HG02759 (cell line): Measurements from ENCODE around the gene HIPK2.

Source experiments
- ATAC-seq: cut with Tn5 transposase; IDR thresholded peaks from one replicate; pipeline ENCODE4 v1.9.1; 2021; ENCODE audit warnings: mild to moderate bottlenecking, moderate library complexity; ENCODE audit not compliant: unreplicated experiment

HIPK2 gene

DNA sequence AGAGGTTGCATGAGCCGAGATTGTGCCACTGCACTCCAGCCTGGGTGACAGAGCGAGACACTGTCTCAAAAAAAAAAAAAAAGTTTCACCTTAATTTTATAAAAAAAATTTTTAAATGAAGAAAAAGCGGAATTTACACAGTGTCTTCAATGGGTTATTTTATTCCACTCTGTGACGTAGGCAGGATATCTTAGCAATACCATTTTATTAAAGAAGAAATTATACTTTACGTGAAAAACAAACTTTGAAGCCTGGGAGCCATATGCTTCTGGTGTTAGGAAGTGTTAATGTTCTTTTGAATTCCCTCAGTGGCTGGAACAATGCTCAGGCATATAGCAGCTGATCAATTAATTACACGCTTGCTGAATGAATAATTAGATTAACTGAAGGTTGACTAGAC lies 176.6 kb downstream of the HIPK2 start:
- ATAC-seq, result no peak

- no peak for ATAC-seq
Observed at GRCh38 chr7:139600306-139600705, 177.5 kb downstream of the HIPK2 start.

DNA sequence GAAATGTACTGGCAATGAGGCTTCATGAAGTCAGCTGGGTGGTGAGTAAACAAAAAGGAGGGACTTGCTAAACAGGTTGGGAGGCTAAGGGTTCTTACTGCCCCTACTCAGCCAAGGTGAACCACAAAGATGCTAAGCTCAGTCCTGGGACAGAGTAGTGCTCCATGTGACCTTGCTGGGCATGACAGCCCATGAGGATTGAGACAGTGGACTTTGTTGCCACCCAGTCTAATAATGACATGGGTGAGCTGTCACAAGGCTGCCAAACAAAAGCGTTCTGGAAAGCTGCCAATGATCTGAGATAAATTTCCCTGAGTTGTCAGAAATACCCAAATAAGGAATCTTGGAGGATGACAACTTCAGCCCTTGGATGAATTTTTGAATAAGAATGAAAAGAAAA lies 179.2 kb downstream of the HIPK2 start:
- no peak for ATAC-seq

DNA sequence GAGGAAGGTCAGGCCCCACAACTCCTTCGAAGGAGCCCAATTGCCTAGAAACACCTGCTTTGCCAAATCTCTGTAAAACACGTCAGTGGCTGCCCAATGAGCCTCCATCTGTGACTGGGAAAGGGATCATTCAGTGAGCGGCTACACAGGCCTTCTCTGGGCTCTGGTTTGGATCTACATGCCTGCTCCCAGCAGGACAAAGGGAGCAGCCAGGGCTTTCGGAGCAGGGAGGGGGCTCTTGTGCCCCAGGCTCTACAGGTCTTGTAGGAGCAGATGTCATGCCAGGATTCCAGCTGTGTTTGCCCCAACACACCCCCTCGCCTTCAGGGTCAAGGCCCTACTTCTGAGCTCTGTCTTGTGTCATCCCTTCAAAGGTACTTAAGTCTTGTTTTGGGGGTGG lies 180.8 kb downstream of the HIPK2 start:
- no peak for ATAC-seq

- ATAC-seq, result no peak
Observed at GRCh38 chr7:139596626-139597025, 181.2 kb downstream of the HIPK2 start.

DNA sequence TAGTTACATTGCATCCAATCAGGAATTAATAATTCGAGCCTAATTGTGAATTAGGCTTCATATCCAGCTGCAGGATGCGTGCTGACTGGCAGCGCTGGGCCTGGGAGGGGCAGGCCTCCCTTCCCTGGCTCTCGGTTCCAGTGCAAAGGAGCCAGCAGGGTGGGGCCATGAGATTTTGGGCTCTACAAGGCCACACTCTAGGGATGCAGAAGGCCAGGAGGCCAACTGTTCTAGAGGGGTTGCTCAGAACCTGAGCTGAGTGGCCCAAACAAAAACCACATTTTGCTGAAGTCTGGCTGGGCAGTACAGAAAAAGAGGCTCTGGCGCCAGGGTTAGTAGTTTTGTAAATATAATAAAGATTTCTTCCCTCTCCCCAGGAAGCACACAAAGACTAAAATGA lies 182.0 kb downstream of the HIPK2 start:
- no peak for ATAC-seq

DNA sequence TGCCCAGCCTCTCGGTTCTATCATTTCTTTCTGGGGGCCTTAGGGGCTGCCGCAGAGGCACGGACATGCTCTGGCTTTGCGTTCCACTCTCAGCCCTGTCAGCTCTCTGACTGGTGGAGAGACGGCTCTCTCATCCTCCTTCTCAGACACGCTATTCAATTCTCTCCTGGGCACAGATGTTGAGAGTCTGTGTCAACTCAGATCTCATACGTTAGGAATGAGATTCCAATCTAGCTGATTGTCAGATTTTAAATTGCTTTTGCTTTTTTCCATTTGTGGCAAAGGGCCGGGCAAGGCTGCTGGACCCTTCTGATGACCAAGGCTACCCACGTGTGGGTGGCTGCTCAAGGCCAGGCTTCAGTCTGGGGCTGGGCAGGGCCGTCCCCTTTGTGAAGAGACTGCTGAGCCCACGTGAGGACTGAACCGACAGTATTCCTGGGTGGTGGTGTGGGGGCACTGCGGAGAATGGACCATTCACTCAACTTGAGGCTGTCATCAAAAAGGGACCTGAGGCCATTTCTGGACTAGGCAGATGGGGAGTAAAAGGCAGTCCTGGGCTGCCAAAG lies 182.8 kb downstream of the HIPK2 start:
- no peak for ATAC-seq

DNA sequence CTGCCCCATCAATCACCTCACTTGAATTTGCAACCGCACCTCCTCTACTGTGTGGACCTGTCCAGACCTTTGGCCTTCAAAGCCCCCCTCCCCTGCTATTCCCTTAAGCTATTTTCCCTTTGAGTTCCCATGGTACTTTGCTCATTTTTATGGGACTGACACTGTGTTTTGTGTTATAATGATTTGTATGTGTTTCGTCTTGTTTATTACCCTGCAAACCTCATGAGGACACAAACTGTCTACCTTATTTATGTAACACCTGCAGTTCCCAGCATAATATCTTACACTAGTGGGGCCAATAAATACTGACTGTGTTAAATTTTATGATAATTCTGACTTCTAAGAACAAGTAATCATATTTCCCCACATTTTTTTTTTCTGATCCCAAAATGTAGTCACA lies 183.7 kb downstream of the HIPK2 start:
- no peak for ATAC-seq

GRCh38 chr7:139592801-139593461 lies 184.9 kb downstream of the HIPK2 start:
- no peak for ATAC-seq

DNA sequence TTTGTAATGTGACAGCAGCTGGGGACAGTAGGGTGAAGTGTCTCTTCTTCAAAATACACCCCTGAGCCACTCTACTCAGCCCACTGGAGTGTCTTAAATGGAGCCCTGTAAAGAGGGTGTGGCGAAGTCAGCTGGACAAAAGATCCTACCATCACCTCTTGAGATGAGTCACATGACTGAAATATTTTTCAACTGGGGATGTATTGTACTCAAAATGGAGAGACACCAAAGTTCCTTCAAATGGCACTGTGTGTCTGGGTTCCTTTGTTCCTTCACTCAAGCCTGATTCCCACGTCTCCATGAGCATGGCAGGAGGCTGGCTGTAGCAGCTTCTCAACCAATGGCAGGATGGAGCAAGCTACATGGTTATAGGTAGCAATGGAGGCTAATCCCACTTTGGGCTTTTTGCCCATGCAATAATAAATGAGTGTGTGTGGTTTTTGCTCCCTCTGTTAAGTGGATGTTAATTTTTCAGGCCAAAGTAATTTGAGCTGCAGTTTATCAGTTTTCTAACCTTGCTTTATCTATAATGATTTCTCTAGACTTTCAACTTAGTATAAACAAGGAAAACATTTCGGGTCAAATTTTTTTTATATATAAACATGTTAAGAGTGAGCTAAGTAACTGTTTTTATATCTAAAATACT lies 186.1 kb downstream of the HIPK2 start:
- no peak for ATAC-seq

DNA sequence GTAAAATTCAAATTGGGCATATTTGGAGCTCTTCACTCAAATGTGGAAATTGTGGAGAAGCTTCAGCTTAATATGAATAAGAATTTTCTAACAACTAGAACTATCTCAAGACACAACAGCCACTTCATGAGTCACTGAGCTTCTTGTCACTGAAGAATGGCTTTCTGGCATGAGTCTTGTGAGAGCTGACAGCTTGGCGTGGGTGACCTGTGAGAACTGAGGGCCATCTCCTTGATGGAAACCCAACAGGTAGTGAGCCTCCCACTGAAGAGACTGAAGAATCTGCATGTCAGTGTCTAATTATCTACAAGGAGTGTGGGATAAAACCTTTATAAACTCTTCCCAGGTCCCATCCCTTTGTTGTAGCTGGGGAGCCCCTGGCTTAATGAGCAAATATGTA lies 188.3 kb downstream of the HIPK2 start:
- ATAC-seq, result no peak

DNA sequence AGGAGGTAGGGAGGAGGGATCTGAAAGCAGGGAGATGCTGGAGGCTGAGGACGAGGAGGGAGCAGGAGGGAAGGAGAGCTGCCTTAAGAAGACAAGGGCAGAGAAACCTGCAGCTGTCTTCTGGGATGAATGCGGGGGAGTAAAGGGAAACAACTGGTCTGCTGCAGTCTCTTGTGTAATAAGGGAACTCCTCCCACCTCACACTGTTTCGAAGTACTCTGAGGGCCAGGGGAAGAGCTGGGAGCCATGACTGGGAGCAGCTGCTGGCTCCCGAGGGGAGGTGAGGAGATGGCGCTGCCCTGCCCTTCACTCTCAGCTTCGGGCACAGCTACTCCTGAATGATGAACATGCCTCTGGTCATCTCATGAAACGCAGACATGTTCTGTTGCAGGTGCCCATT lies 189.2 kb downstream of the HIPK2 start:
- no peak for ATAC-seq

- no peak for ATAC-seq
Observed at GRCh38 chr7:139587535-139587934, 190.3 kb downstream of the HIPK2 start.

DNA sequence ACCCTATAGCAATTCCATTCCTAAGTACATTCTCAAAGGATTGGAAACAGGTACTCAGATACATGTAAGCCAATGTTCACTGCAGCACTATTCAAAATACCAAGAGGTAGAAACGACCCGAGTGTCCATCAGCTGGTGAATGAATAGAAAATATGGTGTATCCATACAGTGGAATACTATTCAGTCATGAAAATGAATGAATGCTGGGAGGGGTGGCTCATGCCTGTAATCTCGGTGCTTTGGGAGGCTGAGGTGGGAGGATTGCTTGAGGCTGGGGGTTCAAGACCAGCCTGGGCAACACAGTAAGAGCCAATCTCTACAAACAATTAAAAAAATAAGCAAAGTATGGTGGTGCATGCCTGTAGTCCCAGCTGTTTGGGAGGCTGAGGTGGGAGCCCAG lies 191.5 kb downstream of the HIPK2 start:
- ATAC-seq, result no peak

- ATAC-seq, result no peak
Observed at GRCh38 chr7:139585042-139585441, 192.8 kb downstream of the HIPK2 start.

- no peak for ATAC-seq
Observed at GRCh38 chr7:139583826-139584553, 193.8 kb downstream of the HIPK2 start.

GRCh38 chr7:139582671-139583155 lies 195.1 kb downstream of the HIPK2 start:
- ATAC-seq, result no peak

DNA sequence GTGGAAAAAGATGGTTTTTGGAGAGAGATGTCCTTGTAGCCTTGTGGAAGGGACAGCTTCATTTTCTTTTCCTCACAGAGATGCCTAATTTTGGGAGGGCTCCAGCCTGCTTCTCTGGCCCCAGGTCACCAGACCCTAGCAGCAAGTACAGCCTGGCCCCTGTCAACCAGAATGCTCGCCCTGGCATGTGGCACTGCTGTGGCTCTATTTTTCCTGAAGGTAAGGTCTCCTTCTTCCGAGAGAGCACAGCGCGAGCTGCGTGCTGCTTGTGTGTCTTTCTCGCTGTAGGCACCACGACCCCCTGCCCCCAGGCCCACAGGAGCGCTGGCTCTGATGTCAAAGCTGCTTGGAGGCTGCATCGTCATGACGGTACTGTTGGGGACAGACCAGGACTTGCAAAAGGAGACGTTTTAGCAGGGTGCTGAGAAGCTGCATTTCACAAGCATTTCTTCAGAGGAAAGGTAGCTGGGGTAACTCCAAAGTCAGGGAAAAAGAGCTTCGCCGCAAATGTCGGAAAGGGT lies 195.6 kb downstream of the HIPK2 start:
- ATAC-seq, result no peak

GRCh38 chr7:139580435-139580834 lies 197.4 kb downstream of the HIPK2 start:
- ATAC-seq, result no peak

GRCh38 chr7:139576179-139576973 lies 201.4 kb downstream of the HIPK2 start:
- no peak for ATAC-seq

DNA sequence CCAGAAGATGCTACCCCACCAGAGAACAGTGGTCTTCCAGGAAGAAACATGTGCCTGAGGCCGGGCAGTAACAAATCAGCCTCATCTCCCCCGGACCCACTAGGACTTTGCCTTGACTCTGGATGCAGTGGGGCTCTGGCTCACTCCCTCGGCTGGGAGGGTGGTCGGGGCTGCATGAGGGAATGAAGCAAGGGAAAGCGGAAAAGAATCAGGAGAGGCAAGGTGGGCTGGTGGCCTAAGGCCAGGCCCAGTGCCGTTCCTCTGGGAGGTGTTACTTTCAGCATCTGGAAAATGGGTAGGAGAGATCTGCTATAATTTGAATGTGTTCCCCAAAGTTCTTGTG lies 202.5 kb downstream of the HIPK2 start:
- ATAC-seq, result no peak
